ENCODE results near the gene TRPM2. TPM values are rescaled to one million over a fixed set of nuclear protein-coding genes. Genes with fewer than 3 reads are reported as not detected.

TRPM2 gene
- total and polyA plus RNA-seq, 2 experiments from 2014 or later = not detected

- H3K4me1 ChIP-seq (ENCODE audit: low read depth) = peaks cover 17% of the 10 kb centered on the region
- H3K9me3 ChIP-seq (ENCODE audit: low read depth) = no peaks in the 10 kb centered on the region
- no peak for TF ChIP-seq CTCF (IDR thresholded peaks at IDR 0.05; ENCODE audit: low read depth, low read length)
- no peak overlapping the region for H3K27ac ChIP-seq
- no peaks in the 10 kb centered on the region for H3K27me3 ChIP-seq
- H3K36me3 ChIP-seq = no peaks in the 10 kb centered on the region
- no peak for DNase-seq (ENCODE audit: low read depth in 1 of 2, low spot score in 1 of 2)
- H3K4me3 ChIP-seq = no peak overlapping the region
Observed at GRCh38 chr21:44450999-44451398, 97.6 kb downstream of the TRPM2 start.

DNA sequence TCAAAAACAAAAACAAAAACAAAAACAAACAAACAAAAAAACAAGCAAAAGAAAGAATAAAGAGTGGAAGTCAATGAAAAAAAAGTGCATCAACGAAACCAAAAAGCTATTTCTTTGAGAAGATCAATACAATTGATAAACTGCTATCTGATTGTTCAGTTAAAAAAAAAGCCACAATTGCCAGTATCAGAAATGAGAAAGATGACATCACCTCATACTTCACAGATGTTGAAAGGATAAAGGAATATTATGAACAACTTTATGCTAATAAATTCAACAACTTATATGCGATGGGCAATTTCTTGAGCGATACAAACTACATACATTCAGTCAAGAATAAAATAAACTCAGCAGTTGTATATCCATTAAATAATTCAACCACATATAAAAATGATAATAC lies 99.7 kb downstream of the TRPM2 start:
- Histone ChIP-seq H3K4me1 (ENCODE audit: low read depth) (peaks cover 16% of the 10 kb centered on the region), H3K36me3 (no peaks in the 10 kb centered on the region), H3K4me3 (no peak overlapping the region), H3K27ac (no peak overlapping the region), H3K9me3 (ENCODE audit: low read depth) (no peaks in the 10 kb centered on the region), H3K27me3 (no peaks in the 10 kb centered on the region)
- TF ChIP-seq CTCF (IDR thresholded peaks at IDR 0.05; ENCODE audit: low read depth, low read length) = no peak
- DNase-seq (ENCODE audit: low read depth in 1 of 2, low spot score in 1 of 2) = no peak

DNA sequence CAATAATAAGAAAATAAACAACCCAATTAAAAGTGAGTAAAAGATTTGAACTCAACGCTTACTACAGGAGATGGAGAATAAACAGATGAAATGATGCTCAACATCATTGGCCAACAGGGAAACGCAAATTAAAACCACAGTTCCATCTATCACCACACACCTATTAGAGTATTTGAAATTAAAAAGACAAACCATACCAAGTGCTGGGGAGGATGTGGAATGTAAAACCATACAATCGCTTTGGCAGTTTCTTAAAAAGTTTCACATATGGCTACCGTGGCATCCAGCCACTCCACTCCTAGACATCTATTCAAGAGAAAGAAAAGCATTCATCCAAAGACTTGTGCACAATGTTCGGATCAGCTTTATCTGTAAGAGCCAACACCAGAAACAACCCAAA lies 100.6 kb downstream of the TRPM2 start:
- Histone ChIP-seq H3K36me3 (no peaks in the 10 kb centered on the region), H3K27me3 (no peaks in the 10 kb centered on the region), H3K27ac (no peak overlapping the region), H3K9me3 (ENCODE audit: low read depth) (no peaks in the 10 kb centered on the region), H3K4me1 (ENCODE audit: low read depth) (peaks cover 6% of the 10 kb centered on the region), H3K4me3 (no peak overlapping the region)
- TF ChIP-seq CTCF (IDR thresholded peaks at IDR 0.05; ENCODE audit: low read depth, low read length) = no peak
- DNase-seq (ENCODE audit: low read depth in 1 of 2, low spot score in 1 of 2) = no peak

GRCh38 chr21:44454747-44455523 lies 101.5 kb downstream of the TRPM2 start, which contains the start of gene LRRC3:
LRRC3 (plus strand) TSS chr21:44455510; CDS start chr21:44456645, 1,135 bp downstream.
- Histone ChIP-seq H3K9me3 (ENCODE audit: low read depth) (no peaks in the 10 kb centered on the region), H3K27ac (no peak within 1 kb of the TSS), H3K27me3 (no peaks in the 10 kb centered on the region), H3K4me1 (ENCODE audit: low read depth) (peaks cover 3% of the 10 kb centered on the region), H3K4me3 (peak within 1 kb of the TSS; percentile 98), H3K36me3 (no peaks in the 10 kb centered on the region)
- TF ChIP-seq CTCF (IDR thresholded peaks at IDR 0.05; ENCODE audit: low read depth, low read length) = no peak
- peak; percentile 86 to 98 for DNase-seq (ENCODE audit: low read depth in 1 of 2, low spot score in 1 of 2)

GRCh38 chr21:44455524-44456213 lies 102.2 kb downstream of the TRPM2 start:
- Histone ChIP-seq H3K9me3 (ENCODE audit: low read depth) (no peaks in the 10 kb centered on the region), H3K4me3 (peak overlapping the region; percentile 98), H3K4me1 (ENCODE audit: low read depth) (peaks cover 3% of the 10 kb centered on the region), H3K27me3 (no peaks in the 10 kb centered on the region), H3K27ac (no peak overlapping the region), H3K36me3 (no peaks in the 10 kb centered on the region)
- peak; percentile 34 for TF ChIP-seq CTCF (IDR thresholded peaks at IDR 0.05; ENCODE audit: low read depth, low read length)
- peak; percentile 40 to 55 for DNase-seq (ENCODE audit: low read depth in 1 of 2, low spot score in 1 of 2)
